GM23338 (cell line): Measurements from ENCODE around the gene UBP1.

Source experiments
- CREB1 ChIP-seq: fragments of 250-450 bp; sonication (Bioruptor Pico); IDR thresholded peaks from 2 replicates; pipeline ENCODE4 v1.5.0; 2020; ENCODE audit warnings: low read depth, mild to moderate bottlenecking, moderate library complexity
- CTCF ChIP-seq, 2 experiments: fragments of 200-600 bp in 1 of 2; sonication (generic) in 1 of 2; conservative IDR thresholded peaks; 2 replicates each; pipeline versions ENCODE4 v1.5.1 to v1.6.1; 2016 to 2017; ENCODE audit warnings: antibody characterized with exemption in 2 of 2, low read depth in 2 of 2, mild to moderate bottlenecking in 2 of 2, moderate library complexity in 1 of 2
- ETS1 ChIP-seq: IDR thresholded peaks from 2 replicates; pipeline ENCODE4 v1.6.1; 2016; ENCODE audit warnings: antibody characterized with exemption
- EZH2 ChIP-seq: fragments of 200-600 bp; sonication (generic); IDR thresholded peaks from one replicate; pipeline ENCODE4 v1.8.0; 2017; ENCODE audit warnings: antibody characterized with exemption, mild to moderate bottlenecking, low read depth; ENCODE audit not compliant: unreplicated experiment
- EZH2phosphoT487 ChIP-seq: fragments of 200-600 bp; sonication (generic); IDR thresholded peaks from one replicate; pipeline ENCODE4 v1.8.1; 2018; ENCODE audit warnings: antibody characterized with exemption; ENCODE audit not compliant: unreplicated experiment
- JUNB ChIP-seq: IDR thresholded peaks from one replicate; pipeline ENCODE4 v1.6.1; 2016; ENCODE audit warnings: antibody characterized with exemption; ENCODE audit not compliant: unreplicated experiment
- NANOG ChIP-seq: IDR thresholded peaks from 2 replicates; pipeline ENCODE4 v1.6.1; 2016; ENCODE audit warnings: antibody characterized with exemption, borderline replicate concordance
- POLR2AphosphoS5 ChIP-seq: IDR thresholded peaks from 2 replicates; pipeline ENCODE4 v1.6.1; 2016; ENCODE audit warnings: antibody characterized with exemption, low read depth
- REST ChIP-seq: IDR thresholded peaks from one replicate; pipeline ENCODE4 v1.6.1; 2018; ENCODE audit warnings: antibody characterized with exemption; ENCODE audit not compliant: unreplicated experiment
- STAT1 ChIP-seq: IDR thresholded peaks from one replicate; pipeline ENCODE4 v1.6.1; 2016; ENCODE audit warnings: antibody characterized with exemption; ENCODE audit not compliant: unreplicated experiment
- ZNF114 ChIP-seq: fragments of 250-450 bp; sonication (Bioruptor Pico); IDR thresholded peaks from 2 replicates; pipeline ENCODE4 v1.5.0; 2020; ENCODE audit warnings: mild to moderate bottlenecking, moderate library complexity

- TF ChIP-seq CTCF (conservative IDR thresholded peaks at IDR 0.05; ENCODE audit: low read depth in 2 of 2) (no peak), REST (no peak), EZH2 (no peak), CREB1 (no peak), EZH2phosphoT487 (no peak), POLR2AphosphoS5 (no peak), ETS1 (no peak), NANOG (no peak), STAT1 (no peak), ZNF114 (CRISPR knock-in tag) (no peak), JUNB (no peak)
Observed at GRCh38 chr3:33473813-33474212, 33.6 kb upstream of the UBP1 start.
